ENCODE measurements around the gene DIS3L.
A peak's percentile ranks its signal among the peaks of the same experiment; 100 is the strongest.

The DIS3L gene

DNA sequence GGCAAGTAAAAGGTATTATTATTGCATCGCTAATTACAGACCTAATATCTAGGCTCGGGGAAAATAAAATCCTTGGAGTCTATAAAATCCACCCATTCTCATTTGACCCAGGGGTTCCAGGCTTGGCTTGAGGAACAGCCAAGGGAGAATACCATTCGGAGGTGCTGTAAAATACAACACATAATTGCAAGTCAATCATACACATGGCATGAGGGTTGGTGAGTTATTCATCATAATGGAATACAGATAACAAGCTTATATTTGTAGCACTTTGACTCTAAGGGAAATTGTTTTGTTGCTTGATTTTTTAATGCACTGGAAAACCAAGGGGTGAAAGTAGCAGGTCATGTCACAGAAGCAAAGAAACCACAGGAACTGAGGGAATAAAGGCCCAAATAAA, 16.8 kb upstream of the DIS3L start:
- H3K4me3 ChIP-seq (ENCODE audit: low read depth in 1 of 2, low read length in 2 of 2): no peak overlapping the region
- H3K27ac ChIP-seq (ENCODE audit: low read depth, low read length): no peak overlapping the region
- H3K9me3 ChIP-seq (ENCODE audit: control insufficient read depth in 1 of 2, low read length in 2 of 2): no peaks in the 10 kb centered on the region
- H3K4me1 ChIP-seq (ENCODE audit: control insufficient read depth in 1 of 2, insufficient read depth in 2 of 2, low read length in 2 of 2): no peaks in the 10 kb centered on the region
- H3K9ac ChIP-seq (ENCODE audit: low read depth in 1 of 2, low read length in 2 of 2): no peak overlapping the region
- H3K36me3 ChIP-seq (ENCODE audit: control insufficient read depth in 1 of 2, insufficient read depth in 2 of 2, low read length in 2 of 2): no peaks in the 10 kb centered on the region
- H3K27me3 ChIP-seq (ENCODE audit: control insufficient read depth in 1 of 2, insufficient read depth in 2 of 2, low read length in 2 of 2): no peaks in the 10 kb centered on the region

DNA sequence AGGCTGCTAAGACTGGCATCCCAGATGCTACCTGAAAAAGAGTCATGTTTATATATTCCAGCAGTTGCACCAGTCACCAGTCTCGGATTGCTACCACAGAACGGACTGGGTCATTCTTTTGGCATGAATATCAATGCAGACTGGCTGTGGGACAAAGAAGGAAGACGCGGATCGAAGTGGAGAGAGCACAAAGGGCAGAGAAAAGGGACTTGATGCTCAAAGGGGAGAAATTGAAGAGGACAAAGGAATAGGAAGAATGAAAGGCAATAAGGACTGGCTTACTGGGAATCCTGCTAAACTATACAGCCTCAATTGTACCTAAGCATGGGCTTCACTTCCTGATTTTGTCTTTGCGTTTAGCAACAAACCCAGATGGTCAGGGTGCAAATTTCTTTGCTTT, 15.3 kb upstream of the DIS3L start:
- H3K27me3 ChIP-seq (ENCODE audit: control insufficient read depth in 1 of 2, insufficient read depth in 2 of 2, low read length in 2 of 2): no peaks in the 10 kb centered on the region
- no peak overlapping the region for H3K9ac ChIP-seq (ENCODE audit: low read depth in 1 of 2, low read length in 2 of 2)
- no peak overlapping the region for H3K4me3 ChIP-seq (ENCODE audit: low read depth in 1 of 2, low read length in 2 of 2)
- H3K27ac ChIP-seq (ENCODE audit: low read depth, low read length): no peak overlapping the region
- H3K9me3 ChIP-seq (ENCODE audit: control insufficient read depth in 1 of 2, low read length in 2 of 2): no peaks in the 10 kb centered on the region
- H3K36me3 ChIP-seq (ENCODE audit: control insufficient read depth in 1 of 2, insufficient read depth in 2 of 2, low read length in 2 of 2): no peaks in the 10 kb centered on the region
- no peaks in the 10 kb centered on the region for H3K4me1 ChIP-seq (ENCODE audit: control insufficient read depth in 1 of 2, insufficient read depth in 2 of 2, low read length in 2 of 2)

DNA sequence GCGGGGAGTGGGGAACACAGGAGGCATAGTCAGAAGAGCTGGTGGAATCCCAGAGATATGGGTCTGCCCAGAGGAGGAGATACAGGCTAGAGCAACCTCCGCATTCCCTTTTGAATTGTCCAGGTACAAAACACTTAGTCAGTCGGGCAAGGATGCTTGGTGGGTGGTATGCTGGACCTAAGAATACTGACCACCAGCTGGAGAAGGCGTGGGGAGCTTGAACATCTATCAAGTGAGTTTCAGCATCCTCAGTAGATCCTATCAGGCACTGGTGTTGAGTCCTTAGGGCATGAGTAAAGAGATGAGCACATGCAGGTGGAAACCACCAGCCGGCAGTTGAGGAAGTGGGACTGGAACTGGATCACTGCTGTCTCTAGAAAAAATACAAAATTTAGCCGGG, 14.7 kb upstream of the DIS3L start:
- Histone ChIP-seq H3K27me3 (ENCODE audit: control insufficient read depth in 1 of 2, insufficient read depth in 2 of 2, low read length in 2 of 2) (no peaks in the 10 kb centered on the region), H3K4me1 (ENCODE audit: control insufficient read depth in 1 of 2, insufficient read depth in 2 of 2, low read length in 2 of 2) (no peaks in the 10 kb centered on the region), H3K36me3 (ENCODE audit: control insufficient read depth in 1 of 2, insufficient read depth in 2 of 2, low read length in 2 of 2) (no peaks in the 10 kb centered on the region), H3K27ac (ENCODE audit: low read depth, low read length) (no peak overlapping the region), H3K9ac (ENCODE audit: low read depth in 1 of 2, low read length in 2 of 2) (no peak overlapping the region), H3K9me3 (ENCODE audit: control insufficient read depth in 1 of 2, low read length in 2 of 2) (no peaks in the 10 kb centered on the region), H3K4me3 (ENCODE audit: low read depth in 1 of 2, low read length in 2 of 2) (no peak overlapping the region)

DNA sequence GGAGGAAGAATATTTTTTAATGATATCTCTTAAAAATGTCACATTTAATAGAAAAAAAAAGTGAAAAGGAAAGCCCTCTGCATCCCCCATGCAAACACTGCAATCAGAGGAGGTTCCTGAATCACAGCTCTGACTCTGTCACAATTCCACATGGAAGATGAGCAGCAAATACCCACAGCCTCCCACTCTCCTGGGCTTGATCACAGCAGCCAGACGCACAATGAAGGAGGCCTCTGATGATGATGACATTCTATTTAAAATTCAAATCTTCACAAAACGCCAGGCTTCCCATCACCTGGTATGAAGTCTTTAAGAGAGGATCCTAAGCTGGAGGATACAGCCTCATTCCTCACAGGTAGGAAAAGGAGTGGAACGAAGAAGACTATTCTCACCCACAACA, 9.1 kb upstream of the DIS3L start:
- no peak overlapping the region for H3K27ac ChIP-seq (ENCODE audit: low read depth, low read length)
- H3K9ac ChIP-seq (ENCODE audit: low read depth in 1 of 2, low read length in 2 of 2): no peak overlapping the region
- H3K9me3 ChIP-seq (ENCODE audit: control insufficient read depth in 1 of 2, low read length in 2 of 2): no peaks in the 10 kb centered on the region
- no peaks in the 10 kb centered on the region for H3K36me3 ChIP-seq (ENCODE audit: control insufficient read depth in 1 of 2, insufficient read depth in 2 of 2, low read length in 2 of 2)
- H3K4me3 ChIP-seq (ENCODE audit: low read depth in 1 of 2, low read length in 2 of 2): no peak overlapping the region
- H3K4me1 ChIP-seq (ENCODE audit: control insufficient read depth in 1 of 2, insufficient read depth in 2 of 2, low read length in 2 of 2): peaks cover 7 to 15% of the 10 kb centered on the region in 2 donors
- H3K27me3 ChIP-seq (ENCODE audit: control insufficient read depth in 1 of 2, insufficient read depth in 2 of 2, low read length in 2 of 2): no peaks in the 10 kb centered on the region

DNA sequence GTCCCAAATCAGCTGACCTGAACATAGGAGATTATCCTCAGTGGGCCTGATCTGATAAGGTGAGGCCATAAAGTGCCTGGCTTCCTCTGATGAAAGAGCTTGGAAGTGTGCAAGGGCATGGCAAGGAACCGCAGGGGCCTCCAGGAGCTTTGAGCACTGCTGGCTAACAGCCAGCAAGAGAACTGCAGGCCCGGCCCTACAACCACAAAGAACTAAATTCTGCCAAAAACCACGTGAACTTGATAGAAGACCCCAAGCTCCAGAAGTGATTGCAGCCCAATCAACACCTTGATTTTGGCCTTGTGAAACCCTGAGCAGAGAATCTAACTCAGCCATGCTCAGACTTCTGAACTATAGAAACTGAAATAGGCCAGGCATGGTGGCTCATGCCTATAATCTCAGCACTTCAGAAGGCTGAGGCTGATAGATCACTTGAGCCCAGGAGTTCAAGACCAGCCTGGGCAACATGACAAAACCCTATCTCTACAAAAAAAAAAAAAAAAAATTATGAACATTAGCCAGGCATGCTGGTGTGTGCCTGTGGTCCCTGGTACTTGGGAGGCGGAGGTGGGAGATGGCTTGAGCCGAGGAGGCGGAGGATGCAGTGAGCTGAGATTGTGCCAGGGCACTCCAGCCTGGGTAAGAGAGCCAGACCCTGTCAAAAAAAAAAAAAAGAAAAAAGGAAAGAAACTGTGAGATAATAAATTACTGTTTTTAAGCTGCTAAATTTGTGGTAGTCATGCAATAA, 7.7 kb upstream of the DIS3L start:
- H3K9ac ChIP-seq (ENCODE audit: low read depth in 1 of 2, low read length in 2 of 2): no peak overlapping the region
- no peak overlapping the region for H3K27ac ChIP-seq (ENCODE audit: low read depth, low read length)
- H3K9me3 ChIP-seq (ENCODE audit: control insufficient read depth in 1 of 2, low read length in 2 of 2): no peaks in the 10 kb centered on the region
- no peaks in the 10 kb centered on the region for H3K36me3 ChIP-seq (ENCODE audit: control insufficient read depth in 1 of 2, insufficient read depth in 2 of 2, low read length in 2 of 2)
- no peaks in the 10 kb centered on the region for H3K27me3 ChIP-seq (ENCODE audit: control insufficient read depth in 1 of 2, insufficient read depth in 2 of 2, low read length in 2 of 2)
- H3K4me1 ChIP-seq (ENCODE audit: control insufficient read depth in 1 of 2, insufficient read depth in 2 of 2, low read length in 2 of 2): peaks cover 7 to 15% of the 10 kb centered on the region in 2 donors
- no peak overlapping the region for H3K4me3 ChIP-seq (ENCODE audit: low read depth in 1 of 2, low read length in 2 of 2)

DNA sequence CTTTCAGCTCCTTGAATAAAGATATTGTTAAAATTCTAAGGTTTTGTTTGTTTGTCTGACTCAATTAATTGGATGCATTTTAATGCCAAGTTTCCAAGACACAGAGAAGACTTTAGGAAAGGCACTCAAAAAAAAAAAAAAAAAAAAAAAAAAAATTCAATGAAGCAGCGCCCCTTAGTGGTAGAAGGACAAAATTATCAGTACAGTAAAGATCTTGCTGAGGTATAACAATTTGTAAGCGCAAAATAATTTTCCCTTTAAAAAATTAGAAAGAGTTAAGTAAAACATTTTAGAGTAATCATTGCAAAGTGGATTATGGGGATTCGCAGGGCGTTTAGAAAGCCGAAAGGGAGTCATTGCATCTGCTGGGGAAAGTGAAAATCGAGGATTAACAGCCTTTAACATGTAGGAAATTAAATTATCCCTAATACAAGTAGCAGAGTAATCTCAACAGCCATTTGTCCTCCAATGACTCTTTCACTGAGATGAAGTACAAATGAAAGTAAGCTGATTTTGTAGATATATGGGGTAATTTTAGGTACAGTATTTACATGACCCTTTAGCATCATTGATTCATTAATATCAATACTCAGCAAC, 5.8 kb upstream of the DIS3L start:
- Histone ChIP-seq H3K27ac (ENCODE audit: low read depth, low read length) (no peak overlapping the region), H3K9ac (ENCODE audit: low read depth in 1 of 2, low read length in 2 of 2) (peak overlapping the region in 1 of 2 donors; percentile 9), H3K9me3 (ENCODE audit: control insufficient read depth in 1 of 2, low read length in 2 of 2) (no peaks in the 10 kb centered on the region), H3K27me3 (ENCODE audit: control insufficient read depth in 1 of 2, insufficient read depth in 2 of 2, low read length in 2 of 2) (no peaks in the 10 kb centered on the region), H3K36me3 (ENCODE audit: control insufficient read depth in 1 of 2, insufficient read depth in 2 of 2, low read length in 2 of 2) (no peaks in the 10 kb centered on the region), H3K4me3 (ENCODE audit: low read depth in 1 of 2, low read length in 2 of 2) (no peak overlapping the region), H3K4me1 (ENCODE audit: control insufficient read depth in 1 of 2, insufficient read depth in 2 of 2, low read length in 2 of 2) (peaks cover 17 to 25% of the 10 kb centered on the region in 2 donors)

DNA sequence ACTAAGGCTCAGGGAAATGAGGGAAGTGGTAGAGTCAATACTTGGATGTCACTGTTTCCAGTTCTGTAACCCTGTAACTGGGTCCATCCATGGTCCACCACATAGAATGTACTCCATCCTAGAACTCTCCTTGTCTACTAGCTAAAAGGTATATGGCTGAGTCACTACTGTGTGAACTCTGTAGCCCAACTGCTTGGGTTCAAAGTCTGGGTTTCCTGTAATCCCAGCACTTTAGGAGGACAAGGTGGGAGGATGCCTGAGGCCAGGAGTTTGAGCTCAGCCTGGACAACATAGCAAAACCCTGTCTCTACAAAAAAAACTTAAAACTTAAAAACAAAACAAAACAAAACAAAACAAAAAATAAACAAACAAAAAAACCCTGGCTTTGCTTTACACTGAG, 5.3 kb upstream of the DIS3L start:
- peaks cover 20 to 28% of the 10 kb centered on the region in 2 donors for H3K4me1 ChIP-seq (ENCODE audit: control insufficient read depth in 1 of 2, insufficient read depth in 2 of 2, low read length in 2 of 2)
- no peaks in the 10 kb centered on the region for H3K9me3 ChIP-seq (ENCODE audit: control insufficient read depth in 1 of 2, low read length in 2 of 2)
- H3K36me3 ChIP-seq (ENCODE audit: control insufficient read depth in 1 of 2, insufficient read depth in 2 of 2, low read length in 2 of 2): no peaks in the 10 kb centered on the region
- H3K27me3 ChIP-seq (ENCODE audit: control insufficient read depth in 1 of 2, insufficient read depth in 2 of 2, low read length in 2 of 2): no peaks in the 10 kb centered on the region
- no peak overlapping the region for H3K27ac ChIP-seq (ENCODE audit: low read depth, low read length)
- no peak overlapping the region for H3K4me3 ChIP-seq (ENCODE audit: low read depth in 1 of 2, low read length in 2 of 2)
- H3K9ac ChIP-seq (ENCODE audit: low read depth in 1 of 2, low read length in 2 of 2): peak overlapping the region in 1 of 2 donors; percentile 9

DNA sequence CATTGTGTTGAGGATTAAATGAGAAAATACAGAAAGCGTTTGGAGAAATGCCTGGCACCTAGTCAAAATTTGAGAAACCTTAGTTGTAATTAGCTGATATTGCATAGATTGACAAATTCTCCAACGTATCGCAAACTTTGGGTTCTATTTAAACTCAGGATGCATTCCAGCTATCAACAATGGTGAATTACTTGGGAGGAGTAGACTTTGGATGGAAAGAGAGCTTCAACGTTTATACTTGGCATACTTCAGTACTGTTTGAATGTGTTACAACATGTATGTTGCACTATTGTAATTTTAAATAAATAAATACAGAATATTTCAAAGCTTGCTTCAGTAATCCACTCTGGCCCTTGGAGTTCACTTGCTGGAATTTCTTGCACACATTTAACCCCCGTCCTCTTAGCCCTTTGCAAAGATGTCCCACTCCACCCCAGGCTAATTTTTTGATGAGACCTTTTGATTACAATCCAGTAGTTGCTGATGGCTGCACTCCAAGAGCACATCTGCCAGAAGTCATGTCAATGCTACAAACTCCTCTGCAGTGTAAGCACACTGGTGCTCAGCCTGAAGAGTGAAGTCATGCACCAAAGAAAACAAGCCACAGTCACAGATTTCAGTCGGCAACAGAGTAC, 4.7 kb upstream of the DIS3L start:
- Histone ChIP-seq H3K27me3 (ENCODE audit: control insufficient read depth in 1 of 2, insufficient read depth in 2 of 2, low read length in 2 of 2) (no peaks in the 10 kb centered on the region), H3K4me1 (ENCODE audit: control insufficient read depth in 1 of 2, insufficient read depth in 2 of 2, low read length in 2 of 2) (peaks cover 20 to 28% of the 10 kb centered on the region in 2 donors), H3K36me3 (ENCODE audit: control insufficient read depth in 1 of 2, insufficient read depth in 2 of 2, low read length in 2 of 2) (no peaks in the 10 kb centered on the region), H3K9ac (ENCODE audit: low read depth in 1 of 2, low read length in 2 of 2) (no peak overlapping the region), H3K27ac (ENCODE audit: low read depth, low read length) (no peak overlapping the region), H3K9me3 (ENCODE audit: control insufficient read depth in 1 of 2, low read length in 2 of 2) (no peaks in the 10 kb centered on the region), H3K4me3 (ENCODE audit: low read depth in 1 of 2, low read length in 2 of 2) (no peak overlapping the region)

DNA sequence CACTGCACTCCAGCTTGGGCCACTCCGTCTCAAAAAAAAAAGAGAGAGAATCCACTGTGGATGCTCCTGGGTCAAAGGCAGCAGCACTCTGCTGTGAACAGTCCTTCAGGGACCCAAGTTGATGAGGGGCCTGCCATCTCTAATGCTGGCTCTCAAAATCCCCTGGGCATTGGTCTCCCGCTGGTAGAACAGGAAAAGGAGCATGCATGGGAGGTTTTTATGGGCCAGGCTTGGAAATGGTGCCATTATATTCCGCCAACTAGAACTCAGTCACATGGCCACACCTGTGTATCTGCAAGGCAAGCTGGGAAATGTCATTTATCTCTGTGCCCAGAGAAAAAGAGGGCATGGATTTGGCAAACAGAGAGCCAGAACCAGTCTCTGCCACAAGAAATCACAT, 3.4 kb upstream of the DIS3L start:
- Histone ChIP-seq H3K9me3 (ENCODE audit: control insufficient read depth in 1 of 2, low read length in 2 of 2) (no peaks in the 10 kb centered on the region), H3K27me3 (ENCODE audit: control insufficient read depth in 1 of 2, insufficient read depth in 2 of 2, low read length in 2 of 2) (no peaks in the 10 kb centered on the region), H3K4me3 (ENCODE audit: low read depth in 1 of 2, low read length in 2 of 2) (no peak overlapping the region), H3K27ac (ENCODE audit: low read depth, low read length) (no peak overlapping the region), H3K4me1 (ENCODE audit: control insufficient read depth in 1 of 2, insufficient read depth in 2 of 2, low read length in 2 of 2) (peaks cover 29 to 38% of the 10 kb centered on the region in 2 donors), H3K9ac (ENCODE audit: low read depth in 1 of 2, low read length in 2 of 2) (no peak overlapping the region), H3K36me3 (ENCODE audit: control insufficient read depth in 1 of 2, insufficient read depth in 2 of 2, low read length in 2 of 2) (no peaks in the 10 kb centered on the region)

DNA sequence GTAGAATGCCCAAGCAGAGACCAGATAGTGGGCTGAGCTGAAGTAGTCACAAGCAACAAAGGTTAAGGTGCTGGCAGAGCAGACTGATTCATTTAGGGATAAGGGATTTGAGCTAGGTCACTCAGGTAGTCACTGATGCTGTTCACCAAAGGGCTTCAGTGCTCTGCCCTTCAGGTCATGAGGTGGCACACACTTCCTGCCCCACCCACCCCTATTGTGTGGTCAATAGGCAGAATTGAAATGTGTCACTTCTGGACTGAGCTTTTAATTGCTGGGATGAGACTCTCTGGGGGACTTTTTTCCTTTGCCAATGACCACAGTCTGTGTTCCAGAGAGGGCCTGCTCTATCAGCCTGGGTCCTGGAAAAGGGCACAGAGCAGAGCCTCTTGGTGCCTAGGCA, 2.9 kb upstream of the DIS3L start:
- H3K4me3 ChIP-seq (ENCODE audit: low read depth in 1 of 2, low read length in 2 of 2): no peak overlapping the region
- no peaks in the 10 kb centered on the region for H3K36me3 ChIP-seq (ENCODE audit: control insufficient read depth in 1 of 2, insufficient read depth in 2 of 2, low read length in 2 of 2)
- no peak overlapping the region for H3K27ac ChIP-seq (ENCODE audit: low read depth, low read length)
- H3K9me3 ChIP-seq (ENCODE audit: control insufficient read depth in 1 of 2, low read length in 2 of 2): no peaks in the 10 kb centered on the region
- no peaks in the 10 kb centered on the region for H3K27me3 ChIP-seq (ENCODE audit: control insufficient read depth in 1 of 2, insufficient read depth in 2 of 2, low read length in 2 of 2)
- peaks cover 32 to 40% of the 10 kb centered on the region in 2 donors for H3K4me1 ChIP-seq (ENCODE audit: control insufficient read depth in 1 of 2, insufficient read depth in 2 of 2, low read length in 2 of 2)
- no peak overlapping the region for H3K9ac ChIP-seq (ENCODE audit: low read depth in 1 of 2, low read length in 2 of 2)

All from duodenal mucosa (tissue), 2 donors.